Skeletal muscle satellite cell (primary cell): ENCODE data around the gene GPC5.

Source experiments
- H3K27me3 ChIP-seq: 2 replicates; pipeline ENCODE4 v1.7.0; 2013; ENCODE audit warnings: low read length; ENCODE audit not compliant: control insufficient read depth, insufficient read depth
- H3K36me3 ChIP-seq: 2 replicates; pipeline ENCODE4 v1.7.0; 2013; ENCODE audit warnings: mild to moderate bottlenecking, control low read depth, low read length; ENCODE audit not compliant: insufficient read depth
- H3K4me1 ChIP-seq: 2 replicates; pipeline ENCODE4 v1.7.0; 2013; ENCODE audit warnings: low read length; ENCODE audit not compliant: control insufficient read depth, insufficient read depth
- H3K4me2 ChIP-seq: 2 replicates; pipeline ENCODE4 v1.7.0; 2013; ENCODE audit warnings: mild to moderate bottlenecking, low read length
- H3K4me3 ChIP-seq: 2 replicates; pipeline ENCODE4 v1.7.0; 2013; ENCODE audit warnings: low read length
- H3K9ac ChIP-seq: 2 replicates; pipeline ENCODE4 v1.7.0; 2013; ENCODE audit warnings: mild to moderate bottlenecking, low read depth, low read length, moderate library complexity
- H3K9me3 ChIP-seq: replicated peaks from 2 replicates; pipeline ENCODE4 v1.7.0; 2013; ENCODE audit warnings: mild to moderate bottlenecking, control low read depth, low read length

The GPC5 gene

GRCh38 chr13:92589955-92590354 lies 1191.5 kb downstream of the GPC5 start:
- no peak overlapping the region for H3K4me3 ChIP-seq
- no peak overlapping the region for H3K4me2 ChIP-seq
- no peaks in the 10 kb centered on the region for H3K27me3 ChIP-seq
- no peaks in the 10 kb centered on the region for H3K36me3 ChIP-seq
- no peaks in the 10 kb centered on the region for H3K9me3 ChIP-seq
- H3K4me1 ChIP-seq = peaks cover 11% of the 10 kb centered on the region
- H3K9ac ChIP-seq = no peak overlapping the region

GRCh38 chr13:92590503-92590908 lies 1192.1 kb downstream of the GPC5 start:
- Histone ChIP-seq H3K36me3 (no peaks in the 10 kb centered on the region), H3K27me3 (no peaks in the 10 kb centered on the region), H3K9me3 (no peaks in the 10 kb centered on the region), H3K4me3 (no peak overlapping the region), H3K9ac (no peak overlapping the region), H3K4me1 (peaks cover 11% of the 10 kb centered on the region), H3K4me2 (no peak overlapping the region)

GRCh38 chr13:92591117-92591516 lies 1192.7 kb downstream of the GPC5 start:
- Histone ChIP-seq H3K4me1 (peaks cover 11% of the 10 kb centered on the region), H3K36me3 (no peaks in the 10 kb centered on the region), H3K4me3 (no peak overlapping the region), H3K27me3 (no peaks in the 10 kb centered on the region), H3K9me3 (no peaks in the 10 kb centered on the region), H3K9ac (no peak overlapping the region), H3K4me2 (no peak overlapping the region)

GRCh38 chr13:92592757-92593156 lies 1194.3 kb downstream of the GPC5 start:
- no peak overlapping the region for H3K4me2 ChIP-seq
- H3K4me3 ChIP-seq = no peak overlapping the region
- peaks cover 11% of the 10 kb centered on the region for H3K4me1 ChIP-seq
- no peak overlapping the region for H3K9ac ChIP-seq
- no peaks in the 10 kb centered on the region for H3K9me3 ChIP-seq
- no peaks in the 10 kb centered on the region for H3K36me3 ChIP-seq
- H3K27me3 ChIP-seq = no peaks in the 10 kb centered on the region

GRCh38 chr13:92602560-92602959 lies 1204.1 kb downstream of the GPC5 start:
- no peak overlapping the region for H3K4me3 ChIP-seq
- H3K9ac ChIP-seq = no peak overlapping the region
- H3K4me1 ChIP-seq = no peaks in the 10 kb centered on the region
- H3K4me2 ChIP-seq = no peak overlapping the region
- H3K36me3 ChIP-seq = no peaks in the 10 kb centered on the region
- H3K27me3 ChIP-seq = no peaks in the 10 kb centered on the region
- no peaks in the 10 kb centered on the region for H3K9me3 ChIP-seq

- Histone ChIP-seq H3K9ac (no peak overlapping the region), H3K4me3 (no peak overlapping the region), H3K9me3 (no peaks in the 10 kb centered on the region), H3K4me2 (no peak overlapping the region), H3K27me3 (no peaks in the 10 kb centered on the region), H3K36me3 (no peaks in the 10 kb centered on the region), H3K4me1 (no peaks in the 10 kb centered on the region)
Observed at GRCh38 chr13:92609376-92609775, 1211.0 kb downstream of the GPC5 start.

GRCh38 chr13:92612892-92613291 lies 1214.5 kb downstream of the GPC5 start:
- Histone ChIP-seq H3K4me2 (no peak overlapping the region), H3K4me3 (no peak overlapping the region), H3K9ac (no peak overlapping the region), H3K4me1 (no peaks in the 10 kb centered on the region), H3K27me3 (no peaks in the 10 kb centered on the region), H3K36me3 (no peaks in the 10 kb centered on the region), H3K9me3 (no peaks in the 10 kb centered on the region)

- Histone ChIP-seq H3K4me2 (no peak overlapping the region), H3K9me3 (no peaks in the 10 kb centered on the region), H3K9ac (no peak overlapping the region), H3K27me3 (no peaks in the 10 kb centered on the region), H3K4me3 (no peak overlapping the region), H3K4me1 (no peaks in the 10 kb centered on the region), H3K36me3 (no peaks in the 10 kb centered on the region)
Observed at GRCh38 chr13:92613921-92614320, 1215.5 kb downstream of the GPC5 start.

- Histone ChIP-seq H3K4me1 (no peaks in the 10 kb centered on the region), H3K36me3 (no peaks in the 10 kb centered on the region), H3K4me3 (no peak overlapping the region), H3K9me3 (no peaks in the 10 kb centered on the region), H3K4me2 (no peak overlapping the region), H3K27me3 (no peaks in the 10 kb centered on the region), H3K9ac (no peak overlapping the region)
Observed at GRCh38 chr13:92621985-92622384, 1223.6 kb downstream of the GPC5 start.

GRCh38 chr13:92622905-92623304 lies 1224.5 kb downstream of the GPC5 start:
- Histone ChIP-seq H3K36me3 (no peaks in the 10 kb centered on the region), H3K4me3 (no peak overlapping the region), H3K9me3 (no peaks in the 10 kb centered on the region), H3K27me3 (no peaks in the 10 kb centered on the region), H3K4me1 (no peaks in the 10 kb centered on the region), H3K9ac (no peak overlapping the region), H3K4me2 (no peak overlapping the region)

GRCh38 chr13:92626274-92626673 lies 1227.9 kb downstream of the GPC5 start:
- no peaks in the 10 kb centered on the region for H3K9me3 ChIP-seq
- no peaks in the 10 kb centered on the region for H3K27me3 ChIP-seq
- H3K4me1 ChIP-seq = no peaks in the 10 kb centered on the region
- H3K4me2 ChIP-seq = no peak overlapping the region
- no peak overlapping the region for H3K9ac ChIP-seq
- H3K36me3 ChIP-seq = no peaks in the 10 kb centered on the region
- H3K4me3 ChIP-seq = no peak overlapping the region

GRCh38 chr13:92640936-92641335 lies 1242.5 kb downstream of the GPC5 start:
- no peaks in the 10 kb centered on the region for H3K27me3 ChIP-seq
- no peaks in the 10 kb centered on the region for H3K36me3 ChIP-seq
- no peaks in the 10 kb centered on the region for H3K9me3 ChIP-seq
- H3K4me1 ChIP-seq = no peaks in the 10 kb centered on the region
- no peak overlapping the region for H3K4me2 ChIP-seq
- no peak overlapping the region for H3K4me3 ChIP-seq
- no peak overlapping the region for H3K9ac ChIP-seq
